GM12878 (cell line): ENCODE results near the gene FIGNL2.

Experiments
- ATF3 ChIP-seq: IDR thresholded peaks from 2 replicates; pipeline ENCODE4 v1.6.1; 2011; ENCODE audit warnings: low read depth, mild to moderate bottlenecking, low read length, moderate library complexity, borderline replicate concordance; ENCODE audit errors: extremely low read depth
- BRCA1 ChIP-seq: IDR thresholded peaks from 2 replicates; pipeline ENCODE4 v1.6.1; 2011; ENCODE audit warnings: low read depth, low read length, improper control_type of control experiment
- HCFC1 ChIP-seq: fragments of 150-350 bp; IDR thresholded peaks from 2 replicates; pipeline ENCODE4 v1.6.1; 2014; ENCODE audit warnings: low read length
- JUND ChIP-seq: IDR thresholded peaks from 2 replicates; pipeline ENCODE4 v1.6.1; 2012; ENCODE audit warnings: low read depth, mild to moderate bottlenecking, low read length, improper control_type of control experiment, moderate library complexity
- NFYA ChIP-seq: IDR thresholded peaks from 2 replicates; pipeline ENCODE4 v1.6.1; 2011; ENCODE audit warnings: low read depth, mild to moderate bottlenecking, low read length, improper control_type of control experiment, borderline replicate concordance
- PBX3 ChIP-seq: IDR thresholded peaks from 2 replicates; pipeline ENCODE4 v1.6.1; 2011; ENCODE audit warnings: mild to moderate bottlenecking, low read depth, low read length, moderate library complexity; ENCODE audit not compliant: insufficient replicate concordance
- POLR2A ChIP-seq: IDR thresholded peaks from 2 replicates; pipeline ENCODE4 v1.6.1; 2011; ENCODE audit warnings: low read depth, mild to moderate bottlenecking, low read length
- RFX5 ChIP-seq: IDR thresholded peaks from 2 replicates; pipeline ENCODE4 v1.6.1; 2011; ENCODE audit warnings: low read depth, low read length, improper control_type of control experiment
- TF ChIP-seq, protein P1 (sequence below), 3 experiments: IDR thresholded peaks in 2 of 3; conservative IDR thresholded peaks in 1 of 3; 2 replicates each; pipeline ENCODE4 v1.5.1; 2011; ENCODE audit warnings: low read depth in 3 of 3, low read length in 3 of 3, mild to moderate bottlenecking in 3 of 3, control low read depth in 2 of 3, moderate library complexity in 2 of 3, inconsistent platforms in 1 of 3, mixed read lengths in 1 of 3; ENCODE audit not compliant: control insufficient read depth in 2 of 3, insufficient read depth in 1 of 3; ENCODE audit errors: extremely low read depth in 1 of 3
- TF ChIP-seq, protein P2 (sequence below): IDR thresholded peaks from 2 replicates; pipeline ENCODE4 v1.6.1; 2011; ENCODE audit warnings: low read depth, low read length, improper control_type of control experiment, borderline replicate concordance

- no peak for TF ChIP-seq HCFC1
- no peak for TF ChIP-seq NFYA
- TF ChIP-seq PBX3: no peak
- TF ChIP-seq, protein P1, sequence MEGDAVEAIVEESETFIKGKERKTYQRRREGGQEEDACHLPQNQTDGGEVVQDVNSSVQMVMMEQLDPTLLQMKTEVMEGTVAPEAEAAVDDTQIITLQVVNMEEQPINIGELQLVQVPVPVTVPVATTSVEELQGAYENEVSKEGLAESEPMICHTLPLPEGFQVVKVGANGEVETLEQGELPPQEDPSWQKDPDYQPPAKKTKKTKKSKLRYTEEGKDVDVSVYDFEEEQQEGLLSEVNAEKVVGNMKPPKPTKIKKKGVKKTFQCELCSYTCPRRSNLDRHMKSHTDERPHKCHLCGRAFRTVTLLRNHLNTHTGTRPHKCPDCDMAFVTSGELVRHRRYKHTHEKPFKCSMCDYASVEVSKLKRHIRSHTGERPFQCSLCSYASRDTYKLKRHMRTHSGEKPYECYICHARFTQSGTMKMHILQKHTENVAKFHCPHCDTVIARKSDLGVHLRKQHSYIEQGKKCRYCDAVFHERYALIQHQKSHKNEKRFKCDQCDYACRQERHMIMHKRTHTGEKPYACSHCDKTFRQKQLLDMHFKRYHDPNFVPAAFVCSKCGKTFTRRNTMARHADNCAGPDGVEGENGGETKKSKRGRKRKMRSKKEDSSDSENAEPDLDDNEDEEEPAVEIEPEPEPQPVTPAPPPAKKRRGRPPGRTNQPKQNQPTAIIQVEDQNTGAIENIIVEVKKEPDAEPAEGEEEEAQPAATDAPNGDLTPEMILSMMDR (IDR thresholded peaks at IDR 0.05 in 2 of 3, conservative IDR thresholded peaks at IDR 0.05 in 1 of 3; ENCODE audit: control insufficient read depth in 2 of 3, extremely low read depth in 1 of 3, insufficient read depth in 1 of 3, low read depth in 3 of 3, low read length in 3 of 3): no peak
- no peak for TF ChIP-seq JUND
- no peak for TF ChIP-seq POLR2A
- no peak for TF ChIP-seq ATF3
- no peak for TF ChIP-seq BRCA1
- TF ChIP-seq, protein P2, sequence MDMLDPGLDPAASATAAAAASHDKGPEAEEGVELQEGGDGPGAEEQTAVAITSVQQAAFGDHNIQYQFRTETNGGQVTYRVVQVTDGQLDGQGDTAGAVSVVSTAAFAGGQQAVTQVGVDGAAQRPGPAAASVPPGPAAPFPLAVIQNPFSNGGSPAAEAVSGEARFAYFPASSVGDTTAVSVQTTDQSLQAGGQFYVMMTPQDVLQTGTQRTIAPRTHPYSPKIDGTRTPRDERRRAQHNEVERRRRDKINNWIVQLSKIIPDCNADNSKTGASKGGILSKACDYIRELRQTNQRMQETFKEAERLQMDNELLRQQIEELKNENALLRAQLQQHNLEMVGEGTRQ: no peak
- no peak for TF ChIP-seq RFX5
Measured at GRCh38 chr12:51822261-51822616, 26.3 kb downstream of the FIGNL2 start.
